CD4-positive, alpha-beta T cell treated with Interleukin-4 for 1 hour (primary cell): Measurements from ENCODE around the gene DENND4B.
A peak's percentile ranks its signal among the peaks of the same experiment; 100 is the strongest.

Experiments
- DNase-seq, 2 donors: peaks; one replicate each; pipeline ENCODE4 v3.0.0-alpha.2; 2020 to 2022

Gene DENND4B

DNA sequence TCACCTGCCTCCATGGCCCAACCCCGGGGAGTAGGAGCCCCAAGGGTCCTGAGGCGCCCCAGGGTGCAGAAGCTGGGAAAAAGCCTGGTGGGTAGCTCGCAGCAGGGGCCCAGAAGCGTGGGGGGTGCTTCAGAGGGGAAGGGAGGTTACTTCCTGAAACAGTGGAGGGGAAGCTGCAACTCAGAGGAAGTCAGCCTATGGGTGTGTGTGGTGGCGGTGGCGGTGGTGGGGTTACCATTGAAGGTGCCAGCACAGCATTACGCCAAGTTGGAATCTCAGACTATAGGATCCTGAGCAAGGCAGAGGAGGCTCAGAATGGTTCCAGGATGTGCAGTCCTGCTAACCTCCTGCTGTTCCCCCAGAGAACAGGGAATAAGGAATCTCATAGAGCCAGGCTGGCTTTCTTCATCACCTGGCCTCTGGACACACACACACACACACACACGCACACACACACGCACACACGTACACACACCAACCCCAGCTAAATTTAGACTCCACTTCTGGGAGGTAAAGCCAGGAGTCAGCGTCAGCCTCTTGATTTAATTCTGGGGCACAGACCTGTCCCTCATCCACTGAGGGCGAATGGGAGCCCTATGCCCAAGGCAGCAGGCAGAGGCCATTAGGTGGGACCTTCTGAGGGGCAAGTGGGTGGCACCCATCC is 1.3 kb downstream of the DENND4B start:
- DNase-seq: peak; percentile 88

DNA sequence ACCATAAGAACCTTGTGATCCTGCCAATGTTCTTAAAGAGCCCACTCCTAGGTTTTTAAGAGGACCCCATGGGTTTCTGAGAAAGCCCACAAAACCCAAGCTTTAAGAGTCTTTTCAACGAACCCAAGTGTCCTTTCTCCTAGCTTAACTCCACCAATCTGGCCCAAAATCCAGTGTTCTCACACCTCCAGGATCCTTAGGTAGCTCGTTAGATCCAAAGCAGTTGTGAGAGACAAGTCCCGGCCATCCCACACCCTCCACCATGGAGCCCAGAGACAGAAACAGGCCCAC is 1.7 kb downstream of the DENND4B start:
- DNase-seq: no peak

GRCh38 chr1:153944005-153944826 is 2.3 kb downstream of the DENND4B start:
- DNase-seq: peak; percentile 29 to 52

DNA sequence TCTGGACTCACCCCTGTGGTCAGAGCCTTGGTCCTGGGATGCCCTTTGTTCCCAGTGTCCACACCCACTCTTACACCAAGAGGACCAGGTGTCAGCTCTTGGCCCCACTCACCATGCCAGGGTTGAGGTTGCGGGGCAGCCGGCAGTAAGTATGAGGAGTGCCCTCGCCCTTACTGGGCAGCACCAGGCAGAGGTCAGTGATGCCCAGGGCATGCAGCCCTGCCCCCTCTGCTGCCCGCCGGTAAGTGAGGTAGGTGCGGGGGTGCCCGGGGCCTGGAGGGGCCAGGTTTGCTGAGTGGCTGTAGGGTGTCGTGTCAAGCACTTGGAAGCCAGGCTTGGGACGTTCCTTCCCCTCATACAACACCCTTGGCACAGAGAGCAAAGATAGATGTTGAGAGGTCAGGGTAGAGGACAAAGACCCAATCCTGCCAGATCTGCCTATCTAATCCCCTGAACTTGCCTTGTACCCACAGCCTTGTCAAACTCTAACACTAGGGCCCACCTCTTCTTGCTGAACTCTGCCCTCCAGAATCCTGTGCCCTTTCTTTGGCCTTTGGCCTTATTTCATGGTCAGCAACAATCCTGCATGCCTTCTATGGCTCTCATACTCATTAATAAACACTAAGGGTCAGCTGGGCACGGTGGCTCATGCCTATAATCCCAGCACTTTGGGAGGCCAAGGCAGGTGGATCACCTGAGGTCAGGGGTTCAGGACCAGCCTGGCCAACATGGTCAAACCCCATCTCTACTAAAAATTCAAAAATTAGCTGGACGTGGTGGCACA is 3.6 kb downstream of the DENND4B start:
- DNase-seq: no peak

GRCh38 chr1:153941826-153942725 is 4.4 kb downstream of the DENND4B start:
- no peak for DNase-seq

DNA sequence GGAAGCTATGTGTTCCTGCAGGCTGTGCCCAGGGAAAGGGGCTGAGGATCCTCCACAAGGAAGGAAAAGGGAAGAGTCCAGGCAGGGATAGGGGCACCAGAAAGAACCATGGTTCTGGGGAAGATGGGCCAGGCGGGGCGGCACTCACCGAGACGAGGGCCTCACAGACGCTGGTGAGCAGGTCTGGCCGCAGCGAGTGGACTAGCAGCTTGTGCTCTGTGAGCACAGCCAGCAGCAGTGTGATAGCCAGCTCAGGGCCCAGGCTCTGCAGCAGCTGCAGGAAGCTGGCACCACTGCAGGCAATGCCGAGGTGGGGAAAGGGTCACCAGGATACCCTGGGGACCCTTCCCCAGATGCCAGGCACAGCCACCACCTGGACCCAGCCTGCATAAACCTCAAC is 5.8 kb downstream of the DENND4B start:
- no peak for DNase-seq

DNA sequence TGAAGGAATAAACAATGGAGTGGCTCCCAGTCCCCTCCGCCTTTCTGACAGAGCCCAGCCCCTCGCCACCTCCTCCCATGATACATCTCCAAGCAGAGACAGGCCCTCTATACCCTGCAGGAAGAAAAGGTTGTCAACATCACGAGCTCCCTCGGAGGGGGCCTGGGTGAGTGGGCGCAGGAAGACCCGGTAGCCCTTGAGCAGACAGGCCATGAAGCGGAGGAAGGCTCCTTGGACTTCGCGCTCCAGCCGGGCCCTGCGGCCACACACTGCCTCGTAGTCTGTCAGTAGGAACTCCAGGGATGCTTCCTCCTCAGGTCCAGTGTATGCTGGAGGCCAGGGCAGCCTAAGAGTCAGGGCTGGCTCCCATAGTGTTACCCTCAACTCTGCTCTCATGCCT is 7.0 kb downstream of the DENND4B start:
- no peak for DNase-seq

GRCh38 chr1:153938996-153939395 is 7.5 kb downstream of the DENND4B start:
- no peak for DNase-seq

GRCh38 chr1:153937331-153937730 is 9.2 kb downstream of the DENND4B start:
- no peak for DNase-seq

- no peak for DNase-seq
Observed at GRCh38 chr1:153936011-153936802, 10.3 kb downstream of the DENND4B start.

DNA sequence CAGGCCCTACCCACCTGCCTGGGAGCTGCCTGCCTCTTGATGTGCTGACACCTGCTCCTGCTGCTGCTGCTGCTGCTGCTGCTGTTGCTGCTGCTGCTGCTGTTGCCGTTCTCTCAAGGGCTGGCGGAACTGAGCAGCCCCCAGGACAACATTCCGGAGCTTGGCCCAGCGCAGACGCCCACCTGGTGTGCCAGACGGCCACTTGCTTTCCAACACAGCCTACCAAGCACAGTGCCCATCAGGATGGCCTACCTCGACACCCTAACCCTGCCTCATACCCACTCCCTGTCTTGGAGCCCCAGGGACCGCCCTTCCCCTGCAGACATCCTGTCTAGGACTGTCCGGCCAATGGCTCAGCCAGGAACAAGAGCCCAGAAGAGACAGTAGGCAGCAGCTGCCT is 11.8 kb downstream of the DENND4B start:
- no peak for DNase-seq

- DNase-seq: no peak
Observed at GRCh38 chr1:153933955-153934354, 12.6 kb downstream of the DENND4B start.

- no peak for DNase-seq
Observed at GRCh38 chr1:153933430-153933829, 13.1 kb downstream of the DENND4B start.

DNA sequence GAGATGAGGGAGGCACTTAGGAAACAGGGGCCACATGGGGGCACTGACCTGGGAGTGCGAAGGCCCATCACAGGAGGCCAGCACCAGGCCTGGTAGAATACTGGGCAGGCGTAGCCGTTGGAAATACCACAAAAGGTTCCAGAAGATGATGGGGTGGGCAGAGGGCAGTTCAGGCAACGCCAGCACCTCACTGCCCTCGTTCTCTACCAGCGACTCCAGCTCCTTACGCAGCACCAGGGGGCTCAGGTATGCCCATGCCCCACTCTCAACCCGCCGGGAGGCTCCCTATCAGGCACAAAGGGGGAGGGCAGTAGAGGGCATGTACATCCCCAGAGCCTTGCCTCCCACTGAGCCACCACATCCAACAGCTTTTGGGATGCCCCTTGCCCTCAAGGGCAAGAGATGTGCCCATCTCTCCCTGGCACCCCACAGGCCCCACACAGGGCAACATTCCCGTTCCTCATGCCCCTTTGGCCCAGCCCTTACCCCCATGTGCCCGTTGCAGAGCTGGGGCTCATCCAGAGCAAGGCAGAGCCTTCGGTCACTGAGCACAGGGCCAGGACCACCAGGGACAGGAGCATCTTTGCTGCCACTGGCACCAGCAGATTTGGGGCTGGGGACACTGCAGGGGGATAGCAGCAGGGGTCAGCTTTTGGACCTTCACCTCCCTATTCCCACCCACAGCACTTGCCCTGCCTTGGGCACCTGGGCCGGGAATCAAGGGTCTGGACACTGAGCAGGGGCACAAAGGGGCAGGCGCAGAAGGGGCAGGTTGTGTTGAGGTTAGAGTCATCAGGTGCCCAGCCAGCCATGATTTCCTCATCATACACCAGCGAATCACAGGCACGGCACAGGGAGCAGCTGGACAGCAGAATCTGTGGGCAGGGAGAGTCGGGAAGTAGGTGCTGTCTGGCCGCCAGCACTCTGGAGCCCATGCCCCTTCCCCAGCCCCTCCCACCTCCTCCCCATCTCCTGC is 14.1 kb downstream of the DENND4B start:
- no peak for DNase-seq

GRCh38 chr1:153929981-153930948 is 16.3 kb downstream of the DENND4B start:
- no peak for DNase-seq

DNA sequence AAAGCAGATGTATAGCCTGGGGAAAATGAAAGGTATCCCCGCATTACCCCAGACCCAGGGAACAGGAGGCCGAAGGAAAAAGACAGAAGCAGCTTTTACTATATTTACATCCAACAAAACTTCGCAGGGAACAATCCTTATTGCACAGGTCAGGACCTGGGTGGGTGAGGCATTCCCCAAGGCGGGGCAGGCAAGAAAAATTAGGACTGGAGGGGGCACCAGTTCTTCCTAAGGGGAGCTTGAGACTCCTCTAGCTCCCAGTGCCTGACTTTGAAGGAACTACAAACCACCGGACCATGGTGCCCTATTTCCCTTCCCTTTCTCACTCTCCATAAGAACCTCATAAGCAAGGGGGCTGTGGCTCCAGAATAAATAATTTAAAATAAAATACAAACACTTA is 17.1 kb downstream of the DENND4B start:
- no peak for DNase-seq

DNA sequence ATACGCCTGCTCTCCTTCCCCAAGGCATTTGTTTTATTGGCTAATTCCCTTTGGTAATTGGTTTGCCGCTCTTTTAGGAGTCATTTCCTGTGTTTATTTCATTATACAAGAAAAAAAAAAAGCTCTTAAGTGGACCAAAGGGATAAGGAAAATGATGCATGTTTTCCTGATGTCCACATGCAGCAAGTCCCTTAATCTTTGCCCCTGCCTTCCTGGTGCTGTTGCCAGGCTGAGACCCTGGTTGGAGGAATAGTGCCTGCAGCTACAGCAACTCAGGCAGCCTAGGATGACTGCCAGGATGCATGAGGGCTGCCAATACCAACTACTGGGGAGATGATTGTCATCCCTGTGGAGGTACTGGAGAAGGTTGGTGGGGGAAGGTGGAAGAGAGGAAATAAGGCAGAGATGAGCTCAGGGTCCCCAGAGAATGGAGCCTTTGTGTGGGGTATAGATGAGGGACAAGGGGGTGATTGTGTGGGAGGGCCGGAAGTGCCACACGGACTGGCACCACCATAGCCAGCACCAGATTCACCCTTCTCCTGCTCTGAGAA is 17.7 kb downstream of the DENND4B start:
- no peak for DNase-seq

GRCh38 chr1:153928245-153928644 is 18.3 kb downstream of the DENND4B start:
- no peak for DNase-seq

DNA sequence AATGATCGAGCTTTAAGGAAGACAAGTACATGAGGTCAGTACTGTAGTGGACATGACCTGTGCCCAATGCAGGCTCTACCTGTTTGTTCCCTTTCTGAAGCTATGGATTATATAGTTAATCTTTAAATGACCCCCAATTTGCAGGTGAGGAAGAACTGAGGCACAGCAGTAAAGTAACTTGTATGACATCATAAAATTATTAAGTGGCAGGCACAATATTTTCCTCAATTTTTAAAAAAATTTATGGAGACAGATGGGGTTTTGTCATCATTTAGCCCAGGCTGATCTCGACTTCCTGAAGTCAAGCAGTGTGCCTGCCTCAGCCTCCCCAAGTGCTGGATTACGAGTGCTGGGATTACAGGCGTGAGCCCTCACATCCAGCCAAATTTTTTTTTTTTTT is 20.1 kb downstream of the DENND4B start:
- DNase-seq: no peak
